H54 (cell line): Measurements from ENCODE around the gene DLG2.
"Not testable (repeated sequence)": the region's sequence is repeated elsewhere in the genome, so short reads cannot be mapped to it uniquely, and the experiment has no call there.

ENCODE experiments used
- DNase-seq: peaks from one replicate; pipeline ENCODE4 v3.0.0; 2011; ENCODE audit warnings: low spot score, mixed read lengths; ENCODE audit not compliant: insufficient read length
- FAIRE-seq: peaks from 3 replicates; lab custom pipeline; 2011; peaks lifted over from hg19 to GRCh38; lab: Jason Lieb, UNC
- POLR2A ChIP-seq: IDR thresholded peaks from 2 replicates; pipeline ENCODE4 v1.6.1; 2011; ENCODE audit warnings: low read depth, mild to moderate bottlenecking, low read length

Gene DLG2

DNA sequence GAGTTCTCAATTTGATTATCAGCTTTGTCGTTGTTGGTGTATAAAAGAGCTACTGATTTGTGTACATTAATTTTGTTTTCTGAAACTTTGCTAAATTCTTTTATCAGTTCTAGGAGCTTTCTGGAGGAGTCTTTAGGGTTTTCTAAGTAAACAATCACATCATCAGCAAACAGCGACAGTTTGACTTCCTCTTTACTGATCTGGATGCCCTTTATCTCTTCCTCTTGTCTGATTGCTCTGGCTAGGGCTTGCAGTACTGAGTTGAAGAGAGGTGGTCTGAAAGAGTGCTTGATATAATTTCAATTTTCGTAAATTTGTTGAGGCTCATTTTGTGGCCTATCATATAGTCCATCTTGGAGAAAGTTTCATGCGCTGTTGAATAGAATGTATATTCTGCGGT lies 213.0 kb downstream of the DLG2 start:
- DNase-seq, result no peak
- TF ChIP-seq POLR2A, result no peak
- no peak for FAIRE-seq

DNA sequence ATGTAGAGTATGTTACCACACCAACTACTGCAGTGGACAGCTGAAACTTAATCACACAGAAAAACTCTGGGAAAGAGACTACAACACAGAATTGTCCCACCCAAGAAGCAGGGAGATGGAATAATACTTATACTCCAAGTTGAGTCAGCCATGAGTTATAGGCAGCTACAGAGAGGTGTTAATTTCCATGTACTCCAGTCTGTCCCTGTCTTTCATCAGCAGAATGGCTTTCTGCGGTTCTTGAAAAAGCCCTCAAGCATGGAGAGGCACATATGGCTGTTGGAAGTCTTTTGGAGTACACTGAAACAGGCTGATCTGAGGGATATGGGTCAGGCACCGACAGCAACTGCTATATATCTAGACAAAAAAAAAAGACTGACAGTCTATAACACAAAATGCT lies 219.5 kb downstream of the DLG2 start:
- FAIRE-seq, result no peak
- no peak for DNase-seq
- TF ChIP-seq POLR2A, result no peak

GRCh38 chr11:85406841-85407240 lies 220.3 kb downstream of the DLG2 start:
- TF ChIP-seq POLR2A, result no peak
- FAIRE-seq (no peak), DNase-seq (no peak)

DNA sequence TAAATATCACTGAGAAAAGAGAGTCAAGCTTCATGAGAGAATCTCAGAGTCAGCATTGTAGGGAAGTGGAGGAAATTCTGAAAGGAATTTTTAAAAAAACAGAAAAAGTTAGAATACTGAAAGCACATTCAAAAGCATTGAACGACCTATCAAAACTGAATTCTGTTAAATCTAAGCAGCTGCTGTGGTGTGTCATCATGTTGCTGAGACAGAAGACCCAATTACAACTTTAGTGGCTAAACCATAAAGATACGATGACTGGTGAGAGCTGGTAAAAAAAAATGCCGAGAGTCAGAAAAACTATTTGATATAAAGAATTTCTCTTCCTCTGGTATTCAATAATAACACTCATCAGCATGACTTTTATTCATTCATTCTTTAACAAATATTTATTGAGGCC lies 220.8 kb downstream of the DLG2 start:
- FAIRE-seq (no peak), DNase-seq (no peak)
- no peak for TF ChIP-seq POLR2A

DNA sequence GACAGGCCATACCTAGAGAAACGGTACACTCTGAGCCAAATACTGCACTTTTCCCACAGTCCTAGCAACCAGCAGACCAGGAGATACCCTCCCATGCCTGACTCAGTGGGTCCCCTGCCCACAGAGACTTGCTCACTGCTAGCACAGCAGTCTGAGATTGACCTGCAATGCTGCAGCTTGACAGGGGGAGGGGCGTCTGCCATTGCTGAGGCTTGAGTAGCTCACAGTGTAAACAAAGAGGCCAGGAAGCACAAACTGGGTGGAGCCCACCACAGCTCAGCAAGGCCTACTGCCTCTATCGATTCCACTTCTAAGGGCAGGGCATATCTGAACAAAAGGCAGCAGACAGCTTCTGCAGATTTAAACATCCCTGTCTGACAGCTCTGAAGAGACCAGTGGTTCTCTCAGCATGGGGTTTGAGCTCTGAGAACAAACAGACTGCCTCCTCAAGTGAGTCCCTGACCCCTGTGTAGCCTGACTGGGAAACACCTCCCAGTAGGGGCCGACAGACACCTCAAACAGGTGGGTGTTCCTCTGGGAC lies 231.6 kb downstream of the DLG2 start:
- not testable (repeated sequence) for DNase-seq, FAIRE-seq

- DNase-seq, result no peak
- FAIRE-seq, result no peak
- no peak for TF ChIP-seq POLR2A
Measured at GRCh38 chr11:85394283-85394682, 232.9 kb downstream of the DLG2 start.

- FAIRE-seq, result no peak
- TF ChIP-seq POLR2A, result no peak
- no peak for DNase-seq
Measured at GRCh38 chr11:85391141-85391540, 236.0 kb downstream of the DLG2 start.

GRCh38 chr11:85385547-85385946 lies 241.6 kb downstream of the DLG2 start:
- no peak for DNase-seq
- no peak for FAIRE-seq
- no peak for TF ChIP-seq POLR2A

DNA sequence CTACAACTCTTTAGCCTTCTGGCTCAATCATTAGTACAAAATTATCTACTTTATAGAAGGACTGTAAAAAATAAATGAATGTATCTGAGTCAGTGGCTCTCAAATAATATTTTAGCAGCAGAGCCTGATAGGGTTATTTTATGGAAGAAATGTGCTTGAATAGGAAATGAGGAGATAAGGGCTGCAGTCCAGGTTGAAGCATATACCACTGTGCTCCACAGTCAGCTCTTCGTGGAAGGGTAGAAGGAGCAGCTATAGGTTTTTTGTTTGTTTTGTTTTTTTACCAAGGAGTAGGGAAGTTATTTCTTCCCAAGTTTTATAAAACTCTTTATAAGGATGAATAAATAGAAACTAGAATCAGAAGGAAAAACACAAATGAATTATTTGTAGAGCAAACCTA lies 242.0 kb downstream of the DLG2 start:
- TF ChIP-seq POLR2A, result no peak
- no peak for FAIRE-seq
- DNase-seq, result no peak

GRCh38 chr11:85379066-85379465 lies 248.1 kb downstream of the DLG2 start:
- TF ChIP-seq POLR2A, result no peak
- DNase-seq (no peak), FAIRE-seq (no peak)

- FAIRE-seq (no peak), DNase-seq (no peak)
- TF ChIP-seq POLR2A, result no peak
Measured at GRCh38 chr11:85377901-85378300, 249.2 kb downstream of the DLG2 start.

GRCh38 chr11:85359859-85360258 lies 267.3 kb downstream of the DLG2 start:
- FAIRE-seq (no peak), DNase-seq (no peak)
- TF ChIP-seq POLR2A, result no peak

GRCh38 chr11:85355921-85356320 lies 271.2 kb downstream of the DLG2 start:
- FAIRE-seq, result no peak
- DNase-seq, result no peak
- no peak for TF ChIP-seq POLR2A

DNA sequence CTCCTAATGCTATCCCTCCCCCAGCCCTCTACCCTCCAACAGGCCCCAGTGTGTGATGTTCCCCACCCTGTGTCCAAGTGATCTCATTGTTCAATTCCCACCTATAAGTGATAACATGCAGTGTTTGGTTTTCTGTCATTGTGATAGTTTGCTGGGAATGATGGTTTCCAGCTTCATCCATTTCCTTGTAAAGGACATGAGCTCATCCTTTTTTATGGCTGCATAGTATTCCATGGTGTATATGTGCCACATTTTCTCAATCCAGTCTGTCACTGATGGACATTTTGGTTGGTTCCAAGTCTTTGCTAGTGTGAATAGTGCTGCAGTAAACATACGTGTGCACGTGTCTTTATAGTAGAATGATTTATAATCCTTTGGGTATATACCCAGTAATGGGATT lies 277.6 kb downstream of the DLG2 start:
- not testable (repeated sequence) for FAIRE-seq, DNase-seq

DNA sequence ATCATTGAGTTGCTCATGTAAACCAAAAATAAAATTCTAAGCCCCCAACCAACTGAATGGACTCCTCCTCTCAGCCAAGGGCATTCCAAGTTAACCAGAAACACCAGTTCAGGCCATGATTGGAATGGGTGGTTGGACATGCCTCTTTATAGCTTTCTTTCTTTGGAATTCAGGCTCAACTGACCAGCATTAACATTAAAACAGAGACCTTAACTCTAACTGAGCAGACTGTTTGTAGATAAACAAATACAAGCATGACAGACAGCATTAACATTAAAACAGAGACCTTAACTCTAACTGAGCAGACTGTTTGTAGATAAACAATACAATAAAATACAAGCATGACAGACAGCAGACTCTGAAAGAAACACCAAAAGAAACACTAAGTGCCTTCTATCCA lies 278.2 kb downstream of the DLG2 start:
- DNase-seq (no peak), FAIRE-seq (no peak)
- TF ChIP-seq POLR2A, result no peak

DNA sequence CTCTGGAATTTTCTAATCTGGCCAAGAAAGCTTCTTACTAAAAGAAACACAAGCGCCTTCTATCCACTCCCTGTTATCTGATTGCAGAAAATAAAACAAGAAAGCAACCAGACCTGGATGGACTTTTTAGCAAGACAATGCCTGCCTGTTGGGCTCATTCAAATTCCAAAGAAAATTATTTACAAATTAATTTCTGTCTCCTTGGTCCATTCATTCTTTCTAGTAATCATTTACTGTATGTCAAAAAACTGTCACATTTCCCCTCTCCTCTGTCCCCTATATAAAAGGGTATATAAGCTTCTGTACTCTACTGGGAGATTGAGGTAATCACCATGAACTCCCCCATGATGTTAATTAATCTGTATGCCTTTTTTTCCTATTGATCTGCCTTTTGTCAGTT lies 279.9 kb downstream of the DLG2 start:
- FAIRE-seq (no peak), DNase-seq (no peak)
- TF ChIP-seq POLR2A, result no peak
